ENCODE results near the gene MGME1. TPM values are rescaled to one million over a fixed set of nuclear protein-coding genes. Genes with fewer than 3 reads are reported as not detected.
A peak's percentile ranks its signal among the peaks of the same experiment; 100 is the strongest.

The MGME1 gene
- total RNA-seq, 3 donors from 2014 or later: 10.9 to 25.9 (median 22.3) TPM

DNA sequence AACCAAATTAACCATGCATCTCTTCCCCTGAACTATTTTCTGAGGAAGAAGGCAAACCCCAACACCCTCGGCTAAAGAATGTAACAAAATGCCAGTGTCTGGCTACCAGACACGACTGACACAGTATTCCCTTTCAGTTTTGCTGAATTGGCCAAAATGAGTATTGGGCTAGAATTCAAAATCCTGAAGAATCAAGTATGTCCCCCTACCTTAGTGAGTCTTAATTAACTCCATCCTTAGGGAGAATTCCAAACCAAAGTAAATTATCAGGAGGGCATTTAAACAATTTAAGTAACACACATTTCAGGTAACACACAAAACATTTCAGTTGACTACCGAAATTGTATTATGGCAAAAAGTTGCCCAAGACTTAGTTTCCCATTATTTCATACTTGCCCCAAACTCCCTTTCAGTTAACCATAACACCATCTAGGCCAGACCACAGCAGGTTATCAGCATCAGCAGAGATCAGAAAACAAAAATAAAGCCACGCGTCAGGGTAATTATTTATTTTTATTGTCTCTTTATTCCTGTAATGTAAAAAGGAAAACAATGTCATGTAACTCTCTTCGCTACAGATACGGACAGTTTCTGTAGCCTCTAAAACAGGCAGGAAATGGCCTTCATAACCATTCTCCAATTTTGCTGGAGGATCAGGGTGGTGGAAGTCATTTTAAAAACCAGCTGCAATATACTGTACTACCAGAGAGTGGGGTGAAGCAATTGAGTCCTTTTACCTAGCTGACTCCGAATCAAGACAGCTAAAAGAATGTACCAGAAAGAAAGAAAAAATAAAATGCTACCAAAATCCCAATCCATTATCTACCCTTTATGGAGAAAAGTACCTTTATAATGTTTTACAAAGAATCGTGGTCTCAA, 2.1 kb upstream of the MGME1 start:
- Histone ChIP-seq H3K9me3 (no peaks in the 10 kb centered on the region), H3K36me3 (ENCODE audit: low read depth) (no peaks in the 10 kb centered on the region), H3K4me1 (ENCODE audit: low read depth) (peaks cover 35% of the 10 kb centered on the region), H3K4me3 (no peak overlapping the region)
- no peak for DNase-seq
- ATAC-seq: no peak
- intact Hi-C loops (cut with DNase I, micrococcal nuclease): no loop called here
- TF ChIP-seq, protein P1, sequence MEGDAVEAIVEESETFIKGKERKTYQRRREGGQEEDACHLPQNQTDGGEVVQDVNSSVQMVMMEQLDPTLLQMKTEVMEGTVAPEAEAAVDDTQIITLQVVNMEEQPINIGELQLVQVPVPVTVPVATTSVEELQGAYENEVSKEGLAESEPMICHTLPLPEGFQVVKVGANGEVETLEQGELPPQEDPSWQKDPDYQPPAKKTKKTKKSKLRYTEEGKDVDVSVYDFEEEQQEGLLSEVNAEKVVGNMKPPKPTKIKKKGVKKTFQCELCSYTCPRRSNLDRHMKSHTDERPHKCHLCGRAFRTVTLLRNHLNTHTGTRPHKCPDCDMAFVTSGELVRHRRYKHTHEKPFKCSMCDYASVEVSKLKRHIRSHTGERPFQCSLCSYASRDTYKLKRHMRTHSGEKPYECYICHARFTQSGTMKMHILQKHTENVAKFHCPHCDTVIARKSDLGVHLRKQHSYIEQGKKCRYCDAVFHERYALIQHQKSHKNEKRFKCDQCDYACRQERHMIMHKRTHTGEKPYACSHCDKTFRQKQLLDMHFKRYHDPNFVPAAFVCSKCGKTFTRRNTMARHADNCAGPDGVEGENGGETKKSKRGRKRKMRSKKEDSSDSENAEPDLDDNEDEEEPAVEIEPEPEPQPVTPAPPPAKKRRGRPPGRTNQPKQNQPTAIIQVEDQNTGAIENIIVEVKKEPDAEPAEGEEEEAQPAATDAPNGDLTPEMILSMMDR (IDR thresholded peaks at IDR 0.05): no peak

DNA sequence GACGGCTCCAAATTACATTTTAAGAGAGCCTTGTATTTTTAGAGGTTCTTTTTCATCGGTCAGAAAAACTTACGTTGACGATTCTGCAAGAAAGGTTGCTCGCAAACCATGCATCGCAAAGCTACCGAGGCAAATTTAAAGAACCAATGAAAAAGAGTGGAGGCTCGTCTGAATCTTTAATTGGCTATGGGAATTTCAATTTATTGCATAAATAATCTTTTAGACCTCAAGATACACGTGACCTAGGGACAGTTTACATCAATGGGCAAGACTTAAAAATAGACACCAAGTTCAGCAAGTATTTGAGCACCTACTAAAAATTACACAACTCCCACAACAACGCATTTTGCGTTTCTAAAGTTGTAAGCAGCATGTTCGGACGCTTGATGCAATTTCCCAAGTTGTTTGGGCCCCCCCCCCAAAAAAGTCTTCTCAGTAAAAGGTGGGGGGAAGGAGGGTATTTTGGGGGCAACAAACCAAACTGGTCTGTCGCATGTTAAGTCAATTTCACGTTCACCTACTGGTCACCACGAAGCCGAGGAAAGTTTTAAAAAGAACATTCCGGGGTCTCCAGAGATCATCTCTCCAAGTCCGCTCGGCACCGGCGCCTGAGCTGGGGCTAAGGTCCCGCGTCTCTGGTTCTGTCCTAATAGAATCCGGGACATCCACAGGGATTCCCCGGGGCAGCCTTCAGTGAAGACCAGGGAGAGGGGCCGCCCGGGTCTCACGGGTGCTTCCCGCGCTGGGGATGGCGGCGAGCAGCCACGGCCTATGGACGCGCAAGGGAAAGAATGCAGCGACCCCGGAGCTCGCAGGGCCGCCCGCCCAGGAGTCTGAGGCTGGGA, 1.1 kb upstream of the MGME1 start:
- peak in 1 of 3 donors; percentile 56 for DNase-seq
- Histone ChIP-seq H3K4me1 (ENCODE audit: low read depth) (peaks cover 34% of the 10 kb centered on the region), H3K4me3 (peak overlapping the region; percentile 83), H3K36me3 (ENCODE audit: low read depth) (no peaks in the 10 kb centered on the region), H3K9me3 (no peaks in the 10 kb centered on the region)
- intact Hi-C loops (cut with DNase I, micrococcal nuclease): no loop called here
- TF ChIP-seq, protein P1 (IDR thresholded peaks at IDR 0.05): no peak
- peak; percentile 0 for ATAC-seq

DNA sequence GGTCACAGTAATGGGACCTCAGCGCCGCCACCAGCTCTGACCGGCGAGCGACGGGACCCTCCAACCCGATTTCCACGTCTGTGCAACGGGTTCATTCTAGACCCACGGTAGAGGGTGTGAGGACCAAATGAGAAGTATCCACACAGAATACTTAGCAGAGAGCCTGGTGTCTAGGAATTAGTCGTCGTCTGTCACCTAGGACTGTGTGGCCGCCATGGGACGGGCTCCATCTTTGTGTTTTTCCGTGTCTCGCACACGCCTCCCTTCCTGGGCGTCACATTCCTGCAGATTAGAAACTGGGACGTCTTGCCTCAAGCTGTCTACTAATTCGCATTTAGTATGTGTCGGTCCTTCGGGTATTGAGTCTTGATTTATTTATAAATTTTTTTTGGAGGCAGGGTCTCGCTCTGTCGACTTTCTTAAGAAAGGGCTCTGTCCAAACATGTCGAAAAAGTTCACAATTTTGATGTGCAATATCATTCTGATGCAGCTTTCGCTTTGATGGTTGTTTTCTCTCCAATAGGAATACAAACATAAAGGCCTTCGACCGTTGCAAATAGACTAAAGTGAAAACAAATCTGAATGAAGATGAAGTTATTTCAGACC, 563 bp downstream of the MGME1 start:
- no peaks in the 10 kb centered on the region for H3K36me3 ChIP-seq (ENCODE audit: low read depth)

DNA sequence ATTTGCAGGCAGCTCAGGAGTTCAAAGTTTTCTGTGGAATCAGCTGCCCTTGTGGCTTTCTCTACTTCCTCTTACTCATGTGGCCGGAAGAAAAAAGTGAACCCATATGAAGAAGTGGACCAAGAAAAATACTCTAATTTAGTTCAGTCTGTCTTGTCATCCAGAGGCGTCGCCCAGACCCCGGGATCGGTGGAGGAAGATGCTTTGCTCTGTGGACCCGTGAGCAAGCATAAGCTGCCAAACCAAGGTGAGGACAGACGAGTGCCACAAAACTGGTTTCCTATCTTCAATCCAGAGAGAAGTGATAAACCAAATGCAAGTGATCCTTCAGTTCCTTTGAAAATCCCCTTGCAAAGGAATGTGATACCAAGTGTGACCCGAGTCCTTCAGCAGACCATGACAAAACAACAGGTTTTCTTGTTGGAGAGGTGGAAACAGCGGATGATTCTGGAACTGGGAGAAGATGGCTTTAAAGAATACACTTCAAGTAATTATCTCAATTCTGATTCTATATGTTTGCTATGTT, 1.1 kb downstream of the MGME1 start:
- peak in 1 of 3 donors; percentile 58 for DNase-seq
- Histone ChIP-seq H3K36me3 (ENCODE audit: low read depth) (no peaks in the 10 kb centered on the region), H3K4me1 (ENCODE audit: low read depth) (peaks cover 23% of the 10 kb centered on the region), H3K9me3 (no peaks in the 10 kb centered on the region), H3K4me3 (no peak overlapping the region)
- ATAC-seq: peak; percentile 3
- TF ChIP-seq, protein P1 (IDR thresholded peaks at IDR 0.05): no peak
- intact Hi-C loops (cut with DNase I, micrococcal nuclease): no loop called here

More for the DNA sequence above, 563 bp downstream of the MGME1 start:
- Histone ChIP-seq H3K4me3 (peak overlapping the region; percentile 83), H3K4me1 (ENCODE audit: low read depth) (peaks cover 28% of the 10 kb centered on the region), H3K9me3 (no peaks in the 10 kb centered on the region)
- DNase-seq (peak in 1 of 3 donors; percentile 73), ATAC-seq (peak; percentile 29)
- TF ChIP-seq, protein P1 (IDR thresholded peaks at IDR 0.05): no peak
- intact Hi-C loops (cut with DNase I, micrococcal nuclease): no loop called here

DNA sequence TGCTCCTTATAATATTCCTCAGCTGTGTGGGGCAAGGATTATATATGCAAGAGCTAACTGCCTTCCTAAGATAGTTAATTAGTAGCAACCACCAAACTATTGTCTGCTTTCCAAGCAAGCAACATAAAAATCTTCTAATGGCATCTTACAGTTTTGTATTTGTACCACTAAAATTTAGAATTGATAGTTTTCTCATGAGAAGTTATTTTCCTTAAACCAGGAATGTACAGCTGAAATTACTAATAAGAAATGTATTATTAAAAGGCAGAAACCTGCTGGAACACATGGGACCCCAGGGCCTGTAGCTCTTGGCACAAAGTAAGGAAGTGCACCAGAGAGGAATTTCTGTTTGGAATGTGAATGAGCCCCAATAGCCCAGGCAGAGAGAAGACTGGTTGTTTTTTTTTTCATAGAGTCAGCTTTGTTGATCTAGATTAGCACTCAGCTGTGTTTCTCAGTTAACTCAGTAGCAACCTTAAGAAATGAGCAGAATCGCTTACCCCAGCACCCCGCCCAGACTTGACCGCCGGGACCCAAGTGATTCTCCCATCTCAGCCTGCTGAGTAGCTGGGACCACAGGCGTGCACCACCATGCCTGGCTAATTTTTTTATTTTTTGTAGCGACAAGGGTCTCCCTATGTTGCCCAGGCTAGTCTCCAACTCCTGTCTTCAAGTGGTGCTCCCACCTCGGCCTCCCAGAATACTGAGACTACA, 2.6 kb downstream of the MGME1 start:
- intact Hi-C loops (cut with DNase I, micrococcal nuclease): no loop called here
- Histone ChIP-seq H3K4me1 (ENCODE audit: low read depth) (peaks cover 19% of the 10 kb centered on the region), H3K4me3 (no peak overlapping the region), H3K9me3 (no peaks in the 10 kb centered on the region), H3K36me3 (ENCODE audit: low read depth) (no peaks in the 10 kb centered on the region)
- TF ChIP-seq, protein P1 (IDR thresholded peaks at IDR 0.05): no peak
- ATAC-seq (no peak), DNase-seq (no peak)

Measured in mucosa of descending colon (tissue), 3 donors.